Measurements from ENCODE around the gene SMIM20.
"Not testable (repeated sequence)": the region's sequence is repeated elsewhere in the genome, so short reads cannot be mapped to it uniquely, and the experiment has no call there.

SMIM20 gene

DNA sequence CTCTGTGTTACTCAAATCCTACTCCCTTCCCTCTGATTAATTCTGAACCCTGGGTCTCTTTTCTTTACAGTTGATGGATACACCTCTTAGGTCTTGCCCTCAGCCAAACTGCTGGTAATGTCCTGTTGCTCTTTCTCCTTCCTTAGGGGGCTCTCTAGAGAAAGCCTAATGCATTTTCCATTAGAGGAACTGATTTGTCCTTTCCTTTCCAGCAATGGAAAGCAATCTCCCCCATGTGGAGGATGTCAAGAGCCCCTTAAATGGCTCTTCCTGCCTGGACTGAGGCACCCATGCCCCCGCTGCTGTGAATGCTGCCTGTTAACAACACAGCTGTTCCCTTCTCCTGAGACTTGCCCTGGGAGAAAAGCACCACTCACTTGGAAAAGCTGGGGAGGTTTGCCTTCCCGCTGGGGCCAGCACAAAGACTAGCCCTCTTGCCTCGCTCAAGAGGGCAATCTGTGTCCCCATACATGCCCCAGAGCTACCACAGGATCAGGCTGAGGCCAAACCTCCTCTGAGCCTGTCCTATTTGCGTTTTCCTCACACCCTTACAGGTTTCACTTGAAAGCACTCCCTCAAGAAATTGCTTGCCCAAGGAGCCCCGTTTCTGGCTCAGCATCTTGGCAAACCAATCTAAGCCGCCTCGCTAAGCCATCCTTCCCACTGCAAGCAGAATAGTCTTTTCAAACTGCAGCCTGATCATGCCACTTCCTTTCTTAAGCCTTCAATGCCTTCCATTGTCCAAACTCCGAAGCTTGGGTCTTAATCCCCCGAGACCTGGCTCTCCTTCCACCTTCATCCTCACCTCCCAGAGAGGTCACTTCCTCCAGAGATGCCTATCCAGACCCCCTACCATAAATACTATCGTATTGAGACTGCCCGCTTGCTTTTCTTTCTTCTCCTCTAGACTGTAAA is 23.2 kb upstream of the SMIM20 start:
- DNase-seq (ENCODE audit: low read depth) = no peak

DNA sequence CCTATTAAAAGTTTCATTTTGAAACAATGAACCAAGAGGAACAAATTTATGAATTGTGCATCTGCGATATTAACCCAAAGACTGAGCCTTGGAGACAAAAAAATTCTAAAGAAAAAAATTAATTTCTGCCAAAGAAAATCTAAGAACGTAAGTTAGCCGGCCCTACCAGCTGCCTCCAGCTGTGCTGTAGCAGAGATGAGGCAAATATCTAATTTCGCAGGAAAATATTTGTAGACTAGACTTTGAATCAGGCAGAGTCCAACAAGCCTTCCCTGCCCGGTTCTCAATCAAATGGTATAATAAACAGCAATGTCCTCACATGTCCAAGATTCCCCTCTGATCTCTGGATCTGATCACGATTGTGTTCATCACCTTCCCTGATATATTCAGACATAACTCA is 21.2 kb upstream of the SMIM20 start:
- no peak for DNase-seq (ENCODE audit: low read depth)

DNA sequence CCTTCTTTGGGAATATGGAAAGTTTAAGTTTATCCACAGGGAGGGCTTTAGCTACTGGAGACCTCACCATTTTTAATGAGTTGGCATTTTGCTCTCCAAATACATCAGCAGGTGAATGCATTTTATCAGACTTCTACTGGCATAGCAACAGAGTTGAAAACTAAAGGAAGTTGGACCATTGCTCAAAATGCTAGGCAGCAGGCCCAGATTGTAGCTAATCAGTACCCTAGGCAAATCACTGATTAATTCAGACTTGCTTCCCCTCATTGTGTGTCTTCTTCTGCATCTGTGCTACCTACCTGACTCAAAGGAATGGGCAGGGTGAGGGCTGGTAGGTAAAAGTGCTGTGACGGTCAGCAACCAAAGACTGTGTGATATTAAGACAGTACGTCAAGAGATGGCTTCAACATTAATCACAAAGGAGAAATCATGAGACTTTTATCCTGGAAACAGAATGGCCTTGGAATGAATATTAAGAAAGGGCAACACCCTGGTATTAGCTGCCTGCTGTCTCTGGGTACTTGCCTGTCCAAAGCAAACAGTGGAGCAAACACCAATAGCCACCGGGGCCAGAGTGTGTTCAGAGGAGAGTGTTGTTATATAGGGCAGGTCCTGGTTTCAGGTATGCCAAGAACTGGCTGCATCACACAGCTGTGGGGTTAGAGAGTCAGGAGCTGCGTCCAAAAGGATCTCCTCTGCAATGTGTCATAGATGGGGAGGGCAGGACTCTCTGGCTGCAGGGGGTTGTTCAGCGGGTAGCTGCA is 17.1 kb upstream of the SMIM20 start:
- DNase-seq (ENCODE audit: low read depth) = no peak

DNA sequence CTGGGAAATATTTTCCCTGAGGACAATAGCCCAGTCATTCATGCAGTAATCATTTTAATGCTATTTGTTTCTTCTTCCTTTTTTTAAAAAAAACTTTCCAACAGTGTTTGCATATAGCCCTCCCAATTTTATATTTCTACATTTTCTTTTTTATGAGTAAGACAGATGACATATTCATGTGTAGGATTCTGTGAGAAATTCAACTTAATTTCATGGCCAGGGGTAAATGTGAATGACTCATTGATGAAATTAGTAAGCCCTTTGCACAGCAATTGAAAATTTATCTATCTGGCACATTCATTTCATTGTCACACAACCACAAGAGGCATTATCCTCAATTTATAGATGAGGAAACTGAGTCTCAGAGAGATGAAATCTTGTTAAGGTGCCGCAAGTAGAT is 13.7 kb upstream of the SMIM20 start:
- DNase-seq (ENCODE audit: low read depth) = no peak

DNA sequence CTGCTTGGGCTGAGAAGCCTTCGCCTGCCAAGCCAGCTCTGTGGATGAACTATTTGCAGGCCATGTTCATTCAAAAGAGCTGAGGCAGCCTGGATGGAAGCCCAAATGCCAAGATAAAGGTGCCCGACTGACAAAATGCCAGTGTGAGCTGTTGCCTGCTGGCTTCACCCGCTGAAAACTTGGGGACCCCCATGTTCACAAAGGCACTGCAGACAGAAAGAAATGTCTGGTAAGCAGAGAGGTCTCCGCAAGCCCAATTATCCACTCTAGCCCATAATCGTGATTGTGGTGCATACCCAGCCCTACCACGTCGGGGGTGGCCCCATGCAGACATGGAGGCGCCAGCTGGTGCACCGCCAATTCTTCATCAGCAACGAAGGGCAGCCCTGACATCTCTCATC is 13.0 kb upstream of the SMIM20 start:
- no peak for DNase-seq (ENCODE audit: low read depth)

DNA sequence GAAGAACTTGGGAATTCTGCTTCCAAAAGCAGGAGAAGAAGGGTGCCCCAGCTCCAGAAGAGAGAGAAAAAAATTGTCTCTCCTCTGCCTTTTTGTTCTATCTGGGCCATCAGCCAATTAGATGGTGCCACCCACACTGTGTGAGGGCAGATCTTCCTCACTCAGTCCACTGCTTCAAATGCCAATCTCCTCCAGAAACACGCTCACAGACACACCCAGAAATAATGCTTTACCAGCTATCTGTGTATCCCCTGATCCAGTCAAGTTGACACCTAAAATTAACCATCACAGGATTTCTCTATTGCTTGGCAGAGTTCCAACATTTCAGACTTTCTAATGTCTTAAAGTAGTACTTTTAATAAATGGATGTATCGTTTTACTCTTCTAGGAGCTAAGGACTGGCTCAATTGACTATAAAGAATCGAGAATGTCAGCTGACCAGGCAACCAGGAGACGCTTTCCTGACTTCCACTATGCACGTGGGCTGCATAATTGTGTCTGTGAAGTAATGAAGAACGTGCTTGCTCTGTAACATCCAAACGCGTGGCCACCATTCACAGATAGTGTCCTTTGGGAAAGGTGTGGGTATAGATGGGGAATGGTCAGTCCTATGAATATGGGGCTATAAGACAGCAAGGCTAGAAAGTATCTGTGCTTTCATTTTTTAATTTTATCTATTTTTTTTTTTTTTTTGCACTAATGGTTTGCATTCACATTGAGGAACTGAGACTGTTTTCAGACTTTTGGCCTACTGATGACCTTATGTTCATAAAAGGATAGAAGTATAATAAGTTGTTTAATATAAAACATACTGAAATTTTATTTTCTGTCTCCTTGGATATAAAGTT is 9.9 kb upstream of the SMIM20 start:
- DNase-seq (ENCODE audit: low read depth) = no peak

GRCh38 chr4:25904748-25905082 is 9.3 kb upstream of the SMIM20 start:
- no peak for DNase-seq (ENCODE audit: low read depth)

- no peak for DNase-seq (ENCODE audit: low read depth)
These were observed 8.6 kb upstream of the SMIM20 start for GRCh38 chr4:25905371-25905770.

GRCh38 chr4:25906113-25906512 is 7.9 kb upstream of the SMIM20 start:
- not testable (repeated sequence) for DNase-seq (ENCODE audit: low read depth)

DNA sequence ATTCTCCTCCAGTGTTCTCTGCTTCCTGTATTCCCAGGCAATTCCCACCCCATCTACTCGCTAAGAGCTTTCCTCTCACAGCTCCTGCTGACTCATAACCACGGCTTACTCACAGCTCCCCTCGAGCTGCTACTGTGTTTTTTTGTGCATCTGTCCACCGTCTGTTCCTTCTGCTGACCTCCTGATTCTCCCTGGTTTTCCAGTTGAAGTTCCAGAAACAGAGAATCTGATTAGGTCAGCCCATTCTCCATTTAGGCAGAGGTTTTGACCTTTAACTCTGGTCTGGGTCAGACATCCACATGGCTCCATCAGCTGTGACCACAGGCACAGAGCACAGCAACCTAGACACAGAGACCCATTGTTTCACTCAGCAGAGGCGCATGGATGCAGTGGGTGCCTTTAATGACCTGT is 5.5 kb upstream of the SMIM20 start:
- no peak for DNase-seq (ENCODE audit: low read depth)

DNA sequence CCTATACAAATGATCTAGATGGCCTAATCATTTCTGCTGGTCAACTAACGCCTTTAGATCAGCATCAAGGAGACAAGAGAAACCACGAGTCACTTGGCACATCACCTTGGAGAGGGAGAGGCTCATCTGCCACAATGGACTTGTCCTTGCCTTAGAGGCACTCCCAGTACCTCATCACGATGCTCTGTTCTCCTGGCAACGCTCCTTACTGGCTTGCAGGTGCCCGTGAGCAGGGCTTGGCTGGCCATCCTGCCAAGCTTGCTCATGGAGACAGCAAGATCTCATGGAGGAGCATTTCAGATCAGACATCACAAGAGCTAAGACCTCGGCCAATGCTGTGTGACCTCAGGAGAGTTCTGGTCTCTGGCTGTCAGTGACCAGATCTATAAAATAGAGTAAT is 2.7 kb upstream of the SMIM20 start:
- no peak for DNase-seq (ENCODE audit: low read depth)

- peak; percentile 4 for DNase-seq (ENCODE audit: low read depth)
These were observed 767 bp upstream of the SMIM20 start for GRCh38 chr4:25913056-25913850.

GRCh38 chr4:25914670-25915352 is 791 bp downstream of the SMIM20 start:
- no peak for DNase-seq (ENCODE audit: low read depth)

GRCh38 chr4:25915353-25915705 is 1.3 kb downstream of the SMIM20 start:
- no peak for DNase-seq (ENCODE audit: low read depth)

GRCh38 chr4:25916870-25917269 is 2.9 kb downstream of the SMIM20 start:
- DNase-seq (ENCODE audit: low read depth) = no peak

- no peak for DNase-seq (ENCODE audit: low read depth)
These were observed 5.7 kb downstream of the SMIM20 start for GRCh38 chr4:25919676-25920075.

- no peak for DNase-seq (ENCODE audit: low read depth)
These were observed 7.9 kb downstream of the SMIM20 start for GRCh38 chr4:25921922-25922321.

- DNase-seq (ENCODE audit: low read depth) = no peak
These were observed 8.9 kb downstream of the SMIM20 start for GRCh38 chr4:25922812-25923369.

DNA sequence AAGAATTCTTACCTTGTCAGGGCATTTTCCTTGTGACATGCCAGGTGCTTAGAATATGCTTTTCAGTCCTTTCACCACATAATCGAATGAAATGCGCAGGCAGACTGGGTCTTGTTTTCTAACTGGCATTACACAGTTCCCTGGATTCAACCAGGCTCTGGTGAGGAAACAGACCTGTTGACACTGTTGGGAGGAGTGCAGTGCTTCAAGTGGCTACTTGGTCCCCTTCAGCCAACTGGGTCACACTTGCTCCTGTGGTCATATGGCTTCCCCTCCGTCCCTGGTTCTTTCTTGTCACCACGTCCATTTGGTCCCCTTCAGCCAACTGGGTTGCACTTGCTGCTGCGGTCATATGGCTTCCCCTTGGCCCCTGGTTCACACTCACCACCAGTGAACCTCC is 9.7 kb downstream of the SMIM20 start:
- no peak for DNase-seq (ENCODE audit: low read depth)

- no peak for DNase-seq (ENCODE audit: low read depth)
These were observed 11.6 kb downstream of the SMIM20 start for GRCh38 chr4:25925486-25926201.

All from activated T-helper 1 cell treated with Interleukin-2 at 50 U/mL for 16 hours (primary cell).